HG03520 (cell line): ENCODE results near the gene OR9G1.
"Not testable (repeated sequence)": the region's sequence is repeated elsewhere in the genome, so short reads cannot be mapped to it uniquely, and the experiment has no call there.

Experiments used
- ATAC-seq: cut with Tn5 transposase; IDR thresholded peaks from one replicate; pipeline ENCODE4 v1.9.1; 2021; ENCODE audit warnings: mild to moderate bottlenecking, moderate library complexity; ENCODE audit not compliant: unreplicated experiment

The OR9G1 gene

GRCh38 chr11:56698795-56699194 is at the start of gene OR9G1:
Gene OR9G1, plus strand, starts transcription at chr11:56699095. Its CDS starts 1,293 bp downstream, at chr11:56700388.
- ATAC-seq: no peak

DNA sequence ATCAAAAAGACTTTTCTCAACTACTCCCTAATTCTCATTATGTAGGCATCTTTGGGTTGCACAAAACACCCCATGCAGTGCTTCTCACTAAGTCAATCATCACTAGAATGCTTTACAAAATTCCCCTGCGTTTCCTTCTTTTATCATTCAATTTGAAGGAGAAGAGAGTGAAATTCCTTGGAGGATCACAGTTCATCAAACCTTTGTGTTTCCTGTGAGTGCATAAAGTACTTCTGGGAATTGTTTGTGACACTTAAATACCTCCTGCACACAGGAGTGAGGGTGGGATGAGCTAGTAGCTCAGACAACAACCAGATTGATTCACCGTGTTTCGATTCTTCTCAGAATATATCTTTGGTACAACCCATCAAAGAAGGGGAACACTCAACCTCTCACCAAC is 39.1 kb upstream of the OR9G1 start:
- no peak for ATAC-seq

- ATAC-seq: no peak
Measured at GRCh38 chr11:56663386-56663785, 35.5 kb upstream of the OR9G1 start, which contains the start of gene OR5AR1. Gene OR5AR1, plus strand, starts transcription at chr11:56663686. Its CDS starts 0 bp downstream, at chr11:56663686.

GRCh38 chr11:56670984-56671383 is 27.9 kb upstream of the OR9G1 start:
- no peak for ATAC-seq

- no peak for ATAC-seq
Measured at GRCh38 chr11:56688554-56689100, 10.3 kb upstream of the OR9G1 start.

GRCh38 chr11:56691179-56691578 is 7.7 kb upstream of the OR9G1 start:
- not testable (repeated sequence) for ATAC-seq

DNA sequence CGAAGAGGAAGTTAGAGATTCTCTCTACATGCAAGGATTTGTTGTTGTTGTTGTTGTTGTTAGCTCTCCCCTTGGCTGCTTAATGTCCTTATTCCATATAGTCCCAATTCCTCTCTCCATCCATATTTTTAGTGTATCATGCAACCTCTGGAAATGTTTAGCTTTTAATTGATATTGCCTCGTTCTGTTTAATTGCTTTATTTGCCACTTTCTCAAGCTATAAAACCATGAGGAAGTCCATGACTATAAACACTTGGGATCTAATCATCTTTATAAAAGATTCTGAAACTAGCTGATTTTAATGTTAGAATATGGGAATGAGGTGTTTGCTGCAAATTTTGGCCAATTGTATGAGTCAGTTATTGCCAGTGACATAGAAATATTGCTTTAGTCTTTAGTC is 5.5 kb upstream of the OR9G1 start:
- no peak for ATAC-seq

GRCh38 chr11:56700242-56700913 is 1.5 kb downstream of the OR9G1 start:
- ATAC-seq: no peak

- ATAC-seq: no peak
Measured at GRCh38 chr11:56700914-56701485, 2.1 kb downstream of the OR9G1 start.

DNA sequence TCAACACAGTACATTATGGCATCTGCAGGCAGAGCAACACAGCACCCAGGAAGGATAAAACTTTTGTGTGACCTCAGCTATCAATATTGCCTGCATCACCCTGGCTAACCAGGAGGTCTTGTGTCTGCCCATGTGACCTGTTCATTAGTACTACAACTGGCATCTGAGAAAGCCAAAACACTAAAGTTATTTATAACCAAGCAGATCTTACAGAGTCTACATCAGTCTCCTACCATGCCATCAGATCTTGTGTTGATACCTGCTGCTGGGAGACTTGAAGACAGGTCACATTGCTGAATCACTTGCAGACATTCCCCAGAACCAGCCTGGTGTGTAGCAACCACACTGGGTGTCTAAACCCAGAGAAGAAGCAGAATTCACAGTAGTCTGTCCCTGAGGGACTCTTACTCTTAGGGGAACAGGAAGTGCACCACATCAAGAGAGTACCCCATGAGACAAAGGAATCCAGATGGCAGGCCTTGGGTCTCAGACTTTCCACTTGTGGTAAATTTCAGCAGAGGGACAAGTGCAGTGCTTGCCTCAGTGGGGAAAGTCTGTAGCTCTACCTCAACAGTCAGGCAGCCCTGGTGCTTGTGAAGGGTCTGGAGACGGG is 7.0 kb downstream of the OR9G1 start:
- no peak for ATAC-seq

DNA sequence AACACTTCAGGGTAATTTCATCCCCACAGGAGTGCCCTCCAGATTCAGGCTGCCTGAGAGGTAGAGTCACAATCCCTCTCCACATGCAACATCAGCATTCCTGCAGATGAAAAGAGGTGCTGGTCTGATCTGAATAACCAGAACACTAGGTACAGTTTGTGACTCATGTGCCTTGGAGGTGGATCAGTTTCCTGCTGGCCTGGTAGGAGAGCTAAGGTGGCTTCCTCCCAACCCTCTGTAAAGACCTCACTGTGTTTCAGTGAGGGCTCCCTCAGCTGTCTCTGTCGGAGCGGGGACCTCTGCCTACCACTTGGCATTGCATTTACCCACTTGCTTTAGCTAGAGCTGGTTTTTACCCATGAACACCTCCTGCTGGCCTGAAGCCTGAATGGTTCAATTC is 7.6 kb downstream of the OR9G1 start:
- no peak for ATAC-seq

DNA sequence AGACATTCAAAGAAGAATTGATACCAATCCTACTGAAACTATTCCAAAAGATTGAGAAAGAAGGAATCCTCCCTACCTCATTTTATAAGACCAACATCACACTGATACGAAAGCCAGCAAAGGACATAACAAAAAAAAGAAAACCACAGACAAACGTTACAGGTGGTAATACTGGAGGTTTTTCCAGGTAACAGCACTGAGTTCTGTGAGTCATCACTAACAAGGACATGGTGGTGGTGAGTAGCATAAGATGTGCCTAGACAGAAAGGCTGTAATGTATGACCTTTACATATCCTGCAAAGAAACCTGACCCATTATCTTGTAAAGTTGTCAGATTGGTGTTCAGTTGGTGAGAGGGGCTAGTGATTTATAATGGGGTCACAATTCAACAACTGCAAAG is 15.3 kb downstream of the OR9G1 start:
- ATAC-seq: no peak

GRCh38 chr11:56716379-56716854 is 17.5 kb downstream of the OR9G1 start:
- ATAC-seq: peak; percentile 58

DNA sequence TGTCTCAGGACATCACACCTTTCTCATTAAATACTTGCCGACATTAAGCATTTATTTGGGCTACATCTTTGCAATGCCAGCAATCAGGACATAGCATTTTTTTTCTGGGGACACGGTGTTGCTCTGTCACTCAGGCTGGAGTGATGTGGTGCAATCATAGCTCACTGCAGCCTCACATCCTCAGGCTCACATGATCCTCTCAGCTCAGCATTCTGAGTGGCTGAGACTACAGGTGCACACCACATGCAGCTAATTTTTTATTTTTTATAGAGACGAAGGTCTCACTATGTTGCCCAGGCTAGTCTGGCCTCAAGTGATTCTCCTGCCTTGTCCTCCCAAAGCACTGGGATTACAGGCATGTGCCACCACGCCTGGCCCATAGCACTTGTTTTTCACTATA is 21.6 kb downstream of the OR9G1 start:
- no peak for ATAC-seq

- no peak for ATAC-seq
Measured at GRCh38 chr11:56740107-56740506, 41.2 kb downstream of the OR9G1 start.

DNA sequence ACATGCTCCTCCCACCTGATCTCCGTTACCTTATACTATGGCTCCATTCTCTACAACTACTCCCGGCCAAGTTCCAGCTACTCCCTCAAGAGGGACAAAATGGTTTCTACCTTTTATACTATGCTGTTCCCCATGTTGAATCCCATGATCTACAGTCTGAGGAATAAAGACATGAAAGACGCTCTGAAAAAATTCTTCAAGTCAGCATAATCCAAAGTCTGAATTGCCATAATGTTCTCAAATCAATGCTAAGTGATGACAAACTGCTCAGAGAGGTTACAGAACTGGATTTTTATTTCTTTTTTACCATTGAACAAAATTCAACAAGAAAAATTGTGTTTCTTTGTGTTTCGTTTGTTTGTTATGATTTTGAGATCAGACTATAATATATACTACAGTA is 42.0 kb downstream of the OR9G1 start:
- no peak for ATAC-seq

GRCh38 chr11:56748597-56748996 is 49.7 kb downstream of the OR9G1 start, which contains the start of gene OR9G4:
Gene OR9G4, minus strand, starts transcription at chr11:56748697. Its CDS starts 4,931 bp downstream, at chr11:56743766.
- ATAC-seq: no peak

DNA sequence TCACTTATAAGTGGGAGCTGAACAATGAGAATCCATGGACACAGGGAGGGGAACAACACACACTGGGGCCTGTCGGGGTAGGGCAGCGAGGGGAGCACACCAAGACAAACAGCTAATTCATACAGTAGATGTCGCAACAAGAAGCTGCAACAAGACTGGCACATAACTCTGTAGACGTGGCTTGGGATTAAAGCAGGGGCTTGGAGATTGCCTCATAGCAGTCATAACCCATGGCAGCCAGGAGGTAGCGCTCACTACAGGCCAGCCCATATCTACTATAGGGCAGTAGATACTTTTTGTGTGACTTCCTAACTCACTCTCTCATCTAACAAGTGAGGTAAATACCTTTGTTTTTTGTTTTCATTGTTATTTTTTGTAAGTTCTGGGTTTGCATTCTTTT is 51.3 kb downstream of the OR9G1 start:
- ATAC-seq: no peak

DNA sequence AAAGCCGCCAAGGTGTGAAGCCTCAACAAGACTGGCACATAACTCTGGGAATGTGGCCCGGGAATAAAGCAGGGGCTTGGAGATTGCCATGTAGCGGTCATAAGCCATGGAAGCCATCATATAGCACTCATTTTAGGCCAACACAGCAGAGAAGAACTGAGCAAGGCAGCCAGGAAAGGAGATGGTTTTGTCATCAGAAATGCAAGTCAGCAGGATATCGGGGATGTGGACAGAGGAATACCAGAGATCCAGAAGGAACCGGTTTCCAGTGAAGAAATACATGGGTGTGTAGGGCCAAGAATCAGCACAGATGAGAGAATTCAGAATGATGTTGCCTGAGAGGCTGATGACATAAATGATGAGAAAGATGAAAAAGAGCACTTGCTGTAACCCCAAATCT is 52.6 kb downstream of the OR9G1 start:
- ATAC-seq: no peak
